ENCODE results near the gene MOGAT3.

- TF ChIP-seq CTCF (IDR thresholded peaks at IDR 0.05; ENCODE audit: low read depth, low read length, poor library complexity, severe bottlenecking) (no peak), EZH2phosphoT487 (IDR thresholded peaks at IDR 0.05; ENCODE audit: borderline replicate concordance, low read length) (no peak)
Observed at GRCh38 chr7:101237206-101238067, 36.6 kb upstream of the MOGAT3 start, which contains the start of gene CLDN15.

All from DOHH2 (cell line).